IMR-90 (cell line): ENCODE data around the gene MEIS2. TPM values are rescaled to one million over a fixed set of nuclear protein-coding genes. Genes with fewer than 3 reads are reported as not detected.

Experiments
- ATAC-seq: fragments of 200-7000 bp; cut with Tn5 transposase; 2 replicates; pipeline ENCODE4 v1.9.1; 2020; ENCODE audit warnings: low read depth, mild to moderate bottlenecking, moderate library complexity
- BruUV-seq: library from RNA; stranded (reverse); fragments of 400-500 nt; replicated peaks from 2 replicates; lab custom pipeline; 2021; lab: Mats Ljungman, UMichigan
- CTCF ChIA-PET: fragments of 300-600 bp; formaldehyde crosslinking; extraction: SDS; loops from one replicate; lab custom pipeline; 2021; ENCODE audit warnings: antibody characterized with exemption; lab: Yijun Ruan, JAX
- POLR2A ChIA-PET: fragments of 300-600 bp; sonication (Branson Sonifier 250); formaldehyde crosslinking; loops from one replicate; lab custom pipeline; 2022; ENCODE audit warnings: antibody characterized with exemption; ENCODE audit not compliant: unreplicated experiment; lab: Charles Lee
- DNase-seq: peaks from one replicate; pipeline ENCODE4 v3.0.0; 2013
- H2AFZ ChIP-seq: replicated peaks from 2 replicates; pipeline ENCODE3; 2013; ENCODE audit warnings: low read length, mild to moderate bottlenecking; ENCODE audit not compliant: poor library complexity
- H2AK5ac ChIP-seq: 2 replicates; pipeline ENCODE4 v1.6.1; 2013; ENCODE audit warnings: low read depth, low read length, inconsistent platforms
- H2AK9ac ChIP-seq: replicated peaks from 2 replicates; pipeline ENCODE3; 2013; ENCODE audit warnings: mild to moderate bottlenecking, low read depth, low read length, moderate library complexity; ENCODE audit not compliant: poor library complexity
- H2BK120ac ChIP-seq: 2 replicates; pipeline ENCODE4 v1.6.1; 2013; ENCODE audit warnings: low read depth, low read length, inconsistent platforms
- H2BK15ac ChIP-seq: 3 replicates; pipeline ENCODE4 v1.6.1; 2013; ENCODE audit warnings: low read depth, low read length, inconsistent platforms
- H2BK20ac ChIP-seq: 2 replicates; pipeline ENCODE4 v1.6.1; 2013; ENCODE audit warnings: low read depth, mild to moderate bottlenecking, inconsistent platforms, low read length, moderate library complexity
- H2BK5ac ChIP-seq: 2 replicates; pipeline ENCODE4 v1.6.1; 2013; ENCODE audit warnings: mild to moderate bottlenecking, low read depth, low read length, inconsistent platforms; ENCODE audit not compliant: poor library complexity, severe bottlenecking
- H3K14ac ChIP-seq: replicated peaks from 2 replicates; pipeline ENCODE4 v1.6.1; 2013; ENCODE audit warnings: low read depth, low read length, inconsistent platforms
- H3K18ac ChIP-seq: 2 replicates; pipeline ENCODE4 v1.6.1; 2013; ENCODE audit warnings: low read depth, low read length, control low read depth
- H3K23ac ChIP-seq: 2 replicates; pipeline ENCODE4 v1.6.1; 2013; ENCODE audit warnings: low read depth, low read length, inconsistent platforms
- H3K27ac ChIP-seq: 2 replicates; pipeline ENCODE4 v1.5.1; 2013; ENCODE audit warnings: mild to moderate bottlenecking, control low read depth, low read length; ENCODE audit not compliant: insufficient read depth
- H3K27me3 ChIP-seq: 2 replicates; pipeline ENCODE4 v1.6.1; 2013; ENCODE audit warnings: low read length; ENCODE audit not compliant: control insufficient read depth, insufficient read depth
- H3K36me3 ChIP-seq: 2 replicates; pipeline ENCODE4 v1.6.1; 2013; ENCODE audit warnings: low read length, mixed read lengths; ENCODE audit not compliant: control insufficient read depth, insufficient read depth
- H3K4ac ChIP-seq: 2 replicates; pipeline ENCODE4 v1.6.1; 2013; ENCODE audit warnings: low read depth, low read length, inconsistent platforms
- H3K4me1 ChIP-seq: 2 replicates; pipeline ENCODE4 v1.6.1; 2013; ENCODE audit warnings: low read length, mixed read lengths; ENCODE audit not compliant: control insufficient read depth, insufficient read depth
- H3K4me2 ChIP-seq: 2 replicates; pipeline ENCODE4 v1.6.1; 2013; ENCODE audit warnings: low read depth, mild to moderate bottlenecking, control low read depth, low read length, moderate library complexity
- H3K4me3 ChIP-seq: 2 replicates; pipeline ENCODE4 v1.5.1; 2013; ENCODE audit warnings: low read depth, mild to moderate bottlenecking, control low read depth, low read length, moderate library complexity; ENCODE audit not compliant: insufficient read depth
- H3K56ac ChIP-seq: 2 replicates; pipeline ENCODE4 v1.6.1; 2013; ENCODE audit warnings: low read length, inconsistent platforms; ENCODE audit not compliant: insufficient read depth; ENCODE audit errors: extremely low read depth
- H3K79me1 ChIP-seq, 2 experiments: 2 replicates each; pipeline ENCODE4 v1.6.1; 2013; ENCODE audit warnings: low read length in 2 of 2, inconsistent platforms in 1 of 2, low read depth in 1 of 2
- H3K9ac ChIP-seq: 2 replicates; pipeline ENCODE4 v1.6.1; 2013; ENCODE audit warnings: low read depth, low read length, control low read depth
- H3K9me1 ChIP-seq: 2 replicates; pipeline ENCODE4 v1.6.1; 2013; ENCODE audit warnings: low read length, inconsistent platforms; ENCODE audit not compliant: insufficient read depth
- H3K9me3 ChIP-seq: 2 replicates; pipeline ENCODE4 v1.6.1; 2013; ENCODE audit warnings: low read length; ENCODE audit not compliant: control insufficient read depth, insufficient read depth
- H4K20me1 ChIP-seq: 2 replicates; pipeline ENCODE4 v1.6.1; 2013; ENCODE audit warnings: low read length, inconsistent platforms; ENCODE audit not compliant: insufficient read depth
- H4K5ac ChIP-seq: 2 replicates; pipeline ENCODE4 v1.6.1; 2013; ENCODE audit warnings: mild to moderate bottlenecking, low read depth, low read length, control low read depth
- H4K8ac ChIP-seq, 2 experiments: 2 replicates each; pipeline ENCODE4 v1.6.1; 2013; ENCODE audit warnings: low read depth in 2 of 2, low read length in 2 of 2, control low read depth in 1 of 2, inconsistent platforms in 1 of 2
- H4K91ac ChIP-seq: 2 replicates; pipeline ENCODE4 v1.6.1; 2013; ENCODE audit warnings: low read depth, low read length, inconsistent platforms; ENCODE audit not compliant: insufficient read depth
- MXI1 ChIP-seq: IDR thresholded peaks from 2 replicates; pipeline ENCODE4 v1.6.1; 2012; ENCODE audit warnings: low read depth, mild to moderate bottlenecking, low read length, moderate library complexity, borderline replicate concordance
- WGBS, 2 experiments: methylation state at CpG; one replicate each; pipeline versions ENCODE4 v1.1.5 to v1.1.7; 2013; ENCODE audit warnings: missing lambda C conversion rate in 2 of 2; ENCODE audit not compliant: insufficient read length in 1 of 2; ENCODE audit errors: extremely low coverage in 2 of 2; 5-methylcytosine and 5-hydroxymethylcytosine counted together
- dilution Hi-C: fragments of 300-500 bp; cut with HindIII; formaldehyde crosslinking; loops from one replicate; pipeline ENCODE4 v1.14.3; 2018; ENCODE audit warnings: low sequenced_read_pairs; ENCODE audit not compliant: unreplicated experiment
- in situ Hi-C: fragments of 300-500 bp; cut with MboI; formaldehyde crosslinking; loops from 3 replicates; pipeline ENCODE4 v1.14.3; 2019; ENCODE audit warnings: low sequenced_read_pairs, inconsistent platforms, mixed read lengths
- intact Hi-C: fragments of 100-400 bp; cut with micrococcal nuclease; formaldehyde crosslinking; loops from 2 replicates; pipeline ENCODE4 v1.10.0; 2022
- polyA plus RNA-seq, 3 experiments: library from polyadenylated mRNA; depleted of rRNA; stranded (reverse); fragments of >200 nt; gene quantifications; 2 replicates each; pipeline ENCODE4 v1.2.3, GENCODE V29; 2012; ENCODE audit warnings: low replicate concordance in 1 of 3
- total RNA-seq: library from RNA; depleted of rRNA; stranded (reverse); fragments of >200 nt; gene quantifications from 2 replicates; pipeline ENCODE4 v1.2.3, GENCODE V29; 2012

The MEIS2 gene
- total and polyA plus RNA-seq, 2 of the 4 experiments (the other 2 are of a cell fraction): 70.1 to 71.3 TPM

DNA sequence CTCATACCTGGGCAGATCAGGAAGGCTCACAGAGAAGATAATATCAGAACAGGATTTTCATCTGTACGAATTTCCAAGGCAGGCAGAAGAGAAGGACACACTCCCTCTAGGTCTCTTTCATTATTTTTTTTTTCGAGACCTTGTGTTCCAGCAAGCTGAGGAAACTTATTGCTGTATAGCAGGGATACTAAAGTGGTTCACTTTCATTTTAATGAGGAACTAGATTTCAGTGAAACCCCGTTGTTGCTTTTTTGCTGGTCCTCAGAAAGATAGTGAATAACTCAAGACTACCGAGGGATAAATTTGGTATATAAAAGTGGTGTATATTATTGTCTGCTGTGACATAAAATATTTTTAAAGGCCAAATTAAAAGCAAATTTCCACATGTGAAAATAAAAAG, 24.6 kb downstream of the MEIS2 start:
- Histone ChIP-seq H3K4me2 (no peak overlapping the region), H3K56ac (no peak overlapping the region), H2BK120ac (no peak overlapping the region), H2BK20ac (no peak overlapping the region), H4K91ac (no peak overlapping the region), H3K27ac (no peak overlapping the region), H3K4me1 (peaks cover 9% of the 10 kb centered on the region), H3K9ac (no peak overlapping the region), H4K8ac (no peak overlapping the region), H3K79me1 (peaks cover 31 to 56% of the 10 kb centered on the region in 2 experiments), H3K23ac (no peak overlapping the region), H2AFZ (no peak overlapping the region), H3K36me3 (peaks cover 5% of the 10 kb centered on the region), H3K4ac (no peak overlapping the region), H3K9me3 (no peaks in the 10 kb centered on the region), H2AK9ac (no peak overlapping the region), H3K4me3 (no peak overlapping the region), H4K20me1 (peaks cover 6% of the 10 kb centered on the region; the same call in 1 of the 2 replicates), H2BK5ac (no peak overlapping the region), H3K27me3 (no peaks in the 10 kb centered on the region), H2AK5ac (no peak overlapping the region), H3K18ac (no peak overlapping the region), H4K5ac (no peak overlapping the region), H3K9me1 (peaks cover 6% of the 10 kb centered on the region), H2BK15ac (no peak overlapping the region), H3K14ac (no peak overlapping the region)
- intact Hi-C loops (no loop called here), dilution Hi-C loops (no loop called here), in situ Hi-C loops (no loop called here)
- CTCF ChIA-PET: no interaction called here
- DNase-seq (no peak), ATAC-seq (no peak)
- no CpG with 5 or more reads among the region's 4 CpGs for WGBS, 2 experiments
- POLR2A ChIA-PET: no interaction called here
- TF ChIP-seq MXI1: no peak
- BruUV-seq: no TSS peak
